Lower lobe of right lung (tissue), 2 donors: ENCODE measurements around the gene CHSY3. TPM values are rescaled to one million over a fixed set of nuclear protein-coding genes. Genes with fewer than 3 reads are reported as not detected.
A peak's percentile ranks its signal among the peaks of the same experiment; 100 is the strongest.

ENCODE experiments used
- ATAC-seq, 2 donors: fragments of 200-7000 bp; cut with Tn5 transposase; one replicate each; pipeline ENCODE4 v1.9.1; 2020 to 2022; ENCODE audit warnings: mild to moderate bottlenecking in 2 of 2, moderate library complexity in 2 of 2
- DNase-seq: peaks from one replicate; pipeline ENCODE4 v3.0.0-alpha.2; 2020
- H3K27ac ChIP-seq: fragments of 200-600 bp; one replicate; pipeline ENCODE4 v1.8.0; 2022
- H3K27me3 ChIP-seq: fragments of 200-600 bp; one replicate; pipeline ENCODE4 v1.8.0; 2022; ENCODE audit warnings: low read depth
- H3K36me3 ChIP-seq: fragments of 200-600 bp; one replicate; pipeline ENCODE4 v1.8.0; 2022; ENCODE audit warnings: mild to moderate bottlenecking
- H3K4me1 ChIP-seq: fragments of 200-600 bp; one replicate; pipeline ENCODE4 v1.8.0; 2022
- H3K4me3 ChIP-seq: fragments of 200-600 bp; one replicate; pipeline ENCODE4 v1.8.0; 2022; ENCODE audit warnings: mild to moderate bottlenecking
- H3K9me3 ChIP-seq: fragments of 200-600 bp; one replicate; pipeline ENCODE4 v1.8.0; 2022
- intact Hi-C: fragments of 100-400 bp; cut with DNase I; formaldehyde crosslinking; loops from one replicate; pipeline ENCODE4 v1.11.0; 2022
- total RNA-seq: library from RNA; stranded (reverse); fragmentation: NEBNext Ultra II Directional; extraction: Animal tissue kit (Norgen Biotek cat#: 25700); gene quantifications from one replicate; pipeline ENCODE4 v1.2.1, GENCODE V29; 2021
- TF ChIP-seq, protein P1 (sequence below): fragments of 200-600 bp; IDR thresholded peaks from one replicate; pipeline ENCODE4 v1.8.0; 2022; ENCODE audit warnings: antibody characterized with exemption, mild to moderate bottlenecking
- donor health status: DM: no; HTN: yes; CAD: no; lungs with severe emphysema.

CHSY3 gene
- total RNA-seq, 1 donor from 2014 or later, result 4.7 TPM

DNA sequence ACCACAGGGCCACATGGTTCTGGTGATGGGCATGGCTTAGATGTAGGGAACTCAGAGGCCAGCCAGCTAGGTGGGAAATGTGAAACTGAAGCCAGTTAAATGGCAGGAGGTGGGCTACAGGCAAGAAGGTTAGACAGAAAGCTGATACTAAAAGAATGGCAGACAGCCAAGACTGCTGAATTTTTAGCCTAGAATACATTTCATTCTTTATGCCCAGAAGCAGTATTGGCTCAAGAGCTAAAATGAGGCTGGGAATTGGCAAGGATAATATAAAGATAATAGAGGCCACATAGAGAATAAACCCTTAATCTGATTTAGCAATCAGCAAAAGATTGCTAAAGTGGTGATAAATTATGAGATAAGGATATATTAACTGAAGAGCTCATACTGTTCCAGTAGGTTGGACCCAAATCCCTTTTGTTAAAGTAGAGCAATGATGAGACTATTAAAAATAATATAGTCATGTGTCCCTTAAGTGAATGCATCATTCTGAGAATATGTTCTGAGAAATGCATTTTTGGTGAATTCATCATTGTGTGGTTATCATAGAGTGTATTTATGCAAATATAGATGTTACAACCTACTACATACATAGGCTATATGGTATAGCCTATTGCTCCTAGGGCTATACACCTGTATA, 234.3 kb downstream of the CHSY3 start:
- H3K9me3 ChIP-seq, result no peaks in the 10 kb centered on the region
- no peak overlapping the region for H3K4me3 ChIP-seq
- no peak for DNase-seq
- no peak overlapping the region for H3K27ac ChIP-seq
- intact Hi-C loops, result no loop called here
- H3K27me3 ChIP-seq, result no peaks in the 10 kb centered on the region
- H3K36me3 ChIP-seq, result no peaks in the 10 kb centered on the region
- no peaks in the 10 kb centered on the region for H3K4me1 ChIP-seq
- no peak for ATAC-seq
- TF ChIP-seq, protein P1, sequence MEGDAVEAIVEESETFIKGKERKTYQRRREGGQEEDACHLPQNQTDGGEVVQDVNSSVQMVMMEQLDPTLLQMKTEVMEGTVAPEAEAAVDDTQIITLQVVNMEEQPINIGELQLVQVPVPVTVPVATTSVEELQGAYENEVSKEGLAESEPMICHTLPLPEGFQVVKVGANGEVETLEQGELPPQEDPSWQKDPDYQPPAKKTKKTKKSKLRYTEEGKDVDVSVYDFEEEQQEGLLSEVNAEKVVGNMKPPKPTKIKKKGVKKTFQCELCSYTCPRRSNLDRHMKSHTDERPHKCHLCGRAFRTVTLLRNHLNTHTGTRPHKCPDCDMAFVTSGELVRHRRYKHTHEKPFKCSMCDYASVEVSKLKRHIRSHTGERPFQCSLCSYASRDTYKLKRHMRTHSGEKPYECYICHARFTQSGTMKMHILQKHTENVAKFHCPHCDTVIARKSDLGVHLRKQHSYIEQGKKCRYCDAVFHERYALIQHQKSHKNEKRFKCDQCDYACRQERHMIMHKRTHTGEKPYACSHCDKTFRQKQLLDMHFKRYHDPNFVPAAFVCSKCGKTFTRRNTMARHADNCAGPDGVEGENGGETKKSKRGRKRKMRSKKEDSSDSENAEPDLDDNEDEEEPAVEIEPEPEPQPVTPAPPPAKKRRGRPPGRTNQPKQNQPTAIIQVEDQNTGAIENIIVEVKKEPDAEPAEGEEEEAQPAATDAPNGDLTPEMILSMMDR, result no peak

GRCh38 chr5:130141659-130142320, 237.5 kb downstream of the CHSY3 start:
- no peaks in the 10 kb centered on the region for H3K36me3 ChIP-seq
- intact Hi-C loops, result no loop called here
- ATAC-seq, result peak; percentile 79 to 81
- no peak for DNase-seq
- no peak overlapping the region for H3K27ac ChIP-seq
- TF ChIP-seq, protein P1, result peak; percentile 58
- peaks cover 4% of the 10 kb centered on the region for H3K9me3 ChIP-seq
- H3K27me3 ChIP-seq, result no peaks in the 10 kb centered on the region
- H3K4me1 ChIP-seq, result no peaks in the 10 kb centered on the region
- H3K4me3 ChIP-seq, result no peak overlapping the region

- TF ChIP-seq, protein P1, result no peak
- Histone ChIP-seq H3K27ac (no peak overlapping the region), H3K9me3 (no peaks in the 10 kb centered on the region), H3K4me3 (no peak overlapping the region), H3K4me1 (no peaks in the 10 kb centered on the region), H3K36me3 (no peaks in the 10 kb centered on the region), H3K27me3 (no peaks in the 10 kb centered on the region)
- ATAC-seq, result no peak
- intact Hi-C loops, result no loop called here
- DNase-seq, result no peak
These were observed 247.0 kb downstream of the CHSY3 start for GRCh38 chr5:130151239-130151638.

DNA sequence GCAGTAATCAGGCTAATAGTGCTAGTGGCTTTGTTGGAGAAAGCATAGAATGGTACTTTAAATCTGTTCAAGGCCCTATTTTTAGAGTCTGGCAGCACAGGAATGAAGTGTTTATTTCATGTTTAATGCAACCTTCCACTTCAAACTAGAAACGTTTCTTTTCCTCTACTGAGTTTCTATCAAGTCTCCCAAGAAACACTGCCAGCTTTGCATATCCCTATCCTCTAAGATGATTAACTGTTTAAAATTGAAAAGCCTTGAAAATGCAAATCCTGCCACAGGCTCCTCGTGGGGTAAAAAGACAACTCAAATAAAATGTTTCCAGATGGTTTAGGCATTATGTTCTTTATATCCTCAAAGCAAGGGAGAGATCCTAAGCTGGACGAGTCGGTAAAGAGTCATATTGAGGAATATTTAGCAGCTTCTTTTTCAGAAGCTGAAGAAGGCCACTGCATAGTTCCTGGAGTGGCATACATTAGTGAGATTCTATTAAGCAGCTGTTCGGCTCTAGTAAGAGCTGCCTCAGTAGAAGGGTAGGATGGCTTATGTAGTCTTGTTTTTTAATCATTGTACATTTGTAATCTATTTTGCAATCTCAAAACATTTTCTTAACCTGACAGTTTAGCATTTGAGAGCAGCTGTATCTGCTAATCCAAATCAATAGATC, 251.2 kb downstream of the CHSY3 start:
- no peak for DNase-seq
- H3K9me3 ChIP-seq, result no peaks in the 10 kb centered on the region
- TF ChIP-seq, protein P1, result no peak
- H3K36me3 ChIP-seq, result no peaks in the 10 kb centered on the region
- H3K4me1 ChIP-seq, result no peaks in the 10 kb centered on the region
- no peaks in the 10 kb centered on the region for H3K27me3 ChIP-seq
- H3K4me3 ChIP-seq, result no peak overlapping the region
- intact Hi-C loops, result no loop called here
- H3K27ac ChIP-seq, result no peak overlapping the region
- no peak for ATAC-seq

GRCh38 chr5:130158036-130158435, 253.8 kb downstream of the CHSY3 start:
- intact Hi-C loops, result no loop called here
- Histone ChIP-seq H3K36me3 (no peaks in the 10 kb centered on the region), H3K4me3 (no peak overlapping the region), H3K27me3 (no peaks in the 10 kb centered on the region), H3K9me3 (no peaks in the 10 kb centered on the region), H3K4me1 (no peaks in the 10 kb centered on the region), H3K27ac (no peak overlapping the region)
- DNase-seq, result no peak
- ATAC-seq, result no peak
- TF ChIP-seq, protein P1, result no peak
